H9 (cell line): ENCODE data around the gene DLG2. TPM values are rescaled to one million over a fixed set of nuclear protein-coding genes. Genes with fewer than 3 reads are reported as not detected.

Experiments used
- DNase-seq: peaks from one replicate; pipeline ENCODE4 v3.0.0-alpha.2; 2017
- H2AFZ ChIP-seq: one replicate; pipeline ENCODE4 v1.6.1; 2013; ENCODE audit warnings: mild to moderate bottlenecking, low read length, control low read depth, moderate library complexity
- H2AK5ac ChIP-seq: 2 replicates; pipeline ENCODE4 v1.6.1; 2013; ENCODE audit warnings: low read length, control low read depth, mixed read lengths; ENCODE audit not compliant: insufficient read length
- H2BK120ac ChIP-seq: one replicate; pipeline ENCODE4 v1.6.1; 2013; ENCODE audit warnings: low read depth, mild to moderate bottlenecking, low read length, control low read depth, inconsistent platforms; ENCODE audit not compliant: poor library complexity, severe bottlenecking
- H2BK12ac ChIP-seq: 2 replicates; pipeline ENCODE4 v1.6.1; 2013; ENCODE audit warnings: low read length, control low read depth, mixed read lengths, low read depth; ENCODE audit not compliant: insufficient read length
- H2BK15ac ChIP-seq: 2 replicates; pipeline ENCODE4 v1.6.1; 2013; ENCODE audit warnings: low read depth, low read length, control low read depth
- H2BK20ac ChIP-seq: one replicate; pipeline ENCODE4 v1.6.1; 2013; ENCODE audit warnings: low read depth, mild to moderate bottlenecking, low read length, control low read depth, inconsistent platforms; ENCODE audit not compliant: poor library complexity, severe bottlenecking
- H2BK5ac ChIP-seq: 2 replicates; pipeline ENCODE4 v1.6.1; 2013; ENCODE audit warnings: low read length, control low read depth, mixed read lengths; ENCODE audit not compliant: insufficient read length
- H3K14ac ChIP-seq: 2 replicates; pipeline ENCODE4 v1.6.1; 2013; ENCODE audit warnings: low read length, control low read depth; ENCODE audit not compliant: insufficient read depth
- H3K18ac ChIP-seq: 2 replicates; pipeline ENCODE4 v1.6.1; 2013; ENCODE audit warnings: low read depth, mild to moderate bottlenecking, mixed read lengths, low read length, control low read depth; ENCODE audit not compliant: insufficient read length
- H3K23ac ChIP-seq: 2 replicates; pipeline ENCODE4 v1.6.1; 2013; ENCODE audit warnings: low read length, control low read depth, mixed read lengths, low read depth; ENCODE audit not compliant: insufficient read length
- H3K23me2 ChIP-seq: 2 replicates; pipeline ENCODE4 v1.6.1; 2013; ENCODE audit warnings: low read depth, mild to moderate bottlenecking, mixed read lengths, low read length, control low read depth; ENCODE audit not compliant: insufficient read length, poor library complexity, severe bottlenecking
- H3K27ac ChIP-seq: 2 replicates; pipeline ENCODE4 v1.5.1; 2013; ENCODE audit warnings: low read length, control low read depth, mixed read lengths, low read depth; ENCODE audit not compliant: insufficient read length
- H3K27me3 ChIP-seq: 2 replicates; pipeline ENCODE4 v1.6.1; 2013; ENCODE audit warnings: low read length, control low read depth, inconsistent platforms; ENCODE audit not compliant: insufficient read depth
- H3K4ac ChIP-seq: 2 replicates; pipeline ENCODE4 v1.6.1; 2013; ENCODE audit warnings: low read depth, mild to moderate bottlenecking, control low read depth, inconsistent platforms, low read length, moderate library complexity
- H3K4me1 ChIP-seq: 2 replicates; pipeline ENCODE4 v1.6.1; 2013; ENCODE audit warnings: low read length, control low read depth, inconsistent platforms; ENCODE audit not compliant: insufficient read depth
- H3K4me2 ChIP-seq: 2 replicates; pipeline ENCODE4 v1.6.1; 2013; ENCODE audit warnings: low read length, control low read depth, mixed read lengths; ENCODE audit not compliant: insufficient read length, insufficient read depth
- H3K56ac ChIP-seq: 2 replicates; pipeline ENCODE4 v1.6.1; 2013; ENCODE audit warnings: low read depth, mild to moderate bottlenecking, mixed read lengths, low read length, control low read depth; ENCODE audit not compliant: insufficient read length
- H3K79me1 ChIP-seq: 2 replicates; pipeline ENCODE4 v1.6.1; 2013; ENCODE audit warnings: low read depth, mild to moderate bottlenecking, moderate library complexity, low read length, control low read depth, inconsistent platforms; ENCODE audit not compliant: insufficient read depth, poor library complexity, severe bottlenecking
- H3K79me2 ChIP-seq: 2 replicates; pipeline ENCODE4 v1.6.1; 2013; ENCODE audit warnings: low read length, control low read depth, inconsistent platforms; ENCODE audit not compliant: insufficient read depth
- H3K9ac ChIP-seq: 2 replicates; pipeline ENCODE4 v1.6.1; 2013; ENCODE audit warnings: low read length, control low read depth, mixed read lengths; ENCODE audit not compliant: insufficient read length; ENCODE audit errors: extremely low read depth
- H3K9me3 ChIP-seq: one replicate; pipeline ENCODE4 v1.6.1; 2013; ENCODE audit warnings: low read depth, low read length, inconsistent platforms; ENCODE audit not compliant: control insufficient read depth
- H3T11ph ChIP-seq: one replicate; pipeline ENCODE4 v1.6.1; 2013; ENCODE audit warnings: mild to moderate bottlenecking, low read length, control low read depth, inconsistent platforms
- H4K20me1 ChIP-seq: one replicate; pipeline ENCODE4 v1.6.1; 2013; ENCODE audit not compliant: control insufficient read depth, insufficient read length, insufficient read depth
- H4K5ac ChIP-seq: 2 replicates; pipeline ENCODE4 v1.6.1; 2013; ENCODE audit warnings: low read depth, mild to moderate bottlenecking, mixed read lengths, low read length, control low read depth; ENCODE audit not compliant: insufficient read length
- H4K8ac ChIP-seq: replicated peaks from 2 replicates; pipeline ENCODE4 v1.6.1; 2013; ENCODE audit warnings: low read length, control low read depth, mixed read lengths, low read depth; ENCODE audit not compliant: insufficient read length
- H4K91ac ChIP-seq: 2 replicates; pipeline ENCODE4 v1.6.1; 2013; ENCODE audit warnings: low read depth, mild to moderate bottlenecking, moderate library complexity, mixed read lengths, low read length, control low read depth; ENCODE audit not compliant: insufficient read length
- H3K27ac Mint-ChIP-seq, 3 experiments: 2 replicates in 2 of 3; 3 replicates in 1 of 3; pipeline ENCODE4 v1.8.0; 2020 to 2021; ENCODE audit warnings: mixed read lengths in 3 of 3, mild to moderate bottlenecking in 1 of 3, moderate library complexity in 1 of 3
- H3K27me3 Mint-ChIP-seq: 2 replicates; pipeline ENCODE4 v1.8.0; 2021; ENCODE audit warnings: low read depth, mild to moderate bottlenecking, moderate library complexity, mixed read lengths
- H3K36me3 Mint-ChIP-seq, 3 experiments: 2 replicates in 2 of 3; 3 replicates in 1 of 3; pipeline ENCODE4 v1.8.0; 2020 to 2021; ENCODE audit warnings: low read depth in 3 of 3, mixed read lengths in 3 of 3; ENCODE audit not compliant: insufficient read depth in 1 of 3
- H3K4me1 Mint-ChIP-seq, 2 experiments: 2 replicates each; pipeline ENCODE4 v1.8.0; 2020; ENCODE audit warnings: mixed read lengths in 2 of 2
- H3K4me3 Mint-ChIP-seq, 2 experiments: 2 replicates in 1 of 2; 3 replicates in 1 of 2; pipeline ENCODE4 v1.8.0; 2020 to 2021; ENCODE audit warnings: mild to moderate bottlenecking in 2 of 2, mixed read lengths in 2 of 2, moderate library complexity in 1 of 2
- H3K9me3 Mint-ChIP-seq, 2 experiments: 2 replicates in 1 of 2; 3 replicates in 1 of 2; pipeline ENCODE4 v1.8.0; 2020; ENCODE audit warnings: mild to moderate bottlenecking in 2 of 2, mixed read lengths in 2 of 2, moderate library complexity in 1 of 2
- CTCF ChIP-seq: fragments of 200-600 bp; sonication (generic); conservative IDR thresholded peaks from 3 replicates; pipeline ENCODE4 v1.8.0; 2021; ENCODE audit warnings: antibody characterized with exemption, mild to moderate bottlenecking
- total RNA-seq: library from RNA; stranded (reverse); gene quantifications from 2 replicates; pipeline ENCODE4 v1.2.1, GENCODE V29; 2021

The DLG2 gene
- total RNA-seq, 1 experiment from 2014 or later, result 8.0 TPM

- Histone ChIP-seq H3K23me2 (no peaks in the 10 kb centered on the region), H3K14ac (no peak overlapping the region), H2BK120ac (no peak overlapping the region), H2BK15ac (no peak overlapping the region), H3K4me1 (no peaks in the 10 kb centered on the region; the same call in 1 of the 2 replicates), H2BK20ac (no peak overlapping the region), H2BK5ac (no peak overlapping the region), H3K27ac (no peak overlapping the region), H3K9ac (no peak overlapping the region), H2AK5ac (no peak overlapping the region), H4K91ac (no peak overlapping the region), H3T11ph (no peak overlapping the region), H3K23ac (no peak overlapping the region), H4K5ac (no peak overlapping the region), H2BK12ac (no peak overlapping the region), H3K4ac (no peak overlapping the region), H3K18ac (no peak overlapping the region), H3K4me2 (no peak overlapping the region), H3K79me1 (no peaks in the 10 kb centered on the region), H3K27me3 (no peaks in the 10 kb centered on the region), H4K20me1 (no peaks in the 10 kb centered on the region), H4K8ac (no peak overlapping the region), H3K9me3 (no peaks in the 10 kb centered on the region), H3K56ac (no peak overlapping the region), H3K79me2 (no peaks in the 10 kb centered on the region), H2AFZ (no peak overlapping the region)
- Mint-ChIP-seq H3K4me3 (no peak overlapping the region), H3K9me3 (no peaks in the 10 kb centered on the region), H3K27ac (no peak overlapping the region), H3K36me3 (no peaks in the 10 kb centered on the region), H3K4me1 (peaks cover 2 to 6% of the 10 kb centered on the region in 2 experiments; a peak in 2 of 4 replicates), H3K27me3 (no peaks in the 10 kb centered on the region)
- no peak for DNase-seq
- no peak for TF ChIP-seq CTCF
These were observed 2149.4 kb downstream of the DLG2 start for GRCh38 chr11:83477772-83478171.
